Calu3 (cell line): ENCODE results near the gene PI3. TPM values are rescaled to one million over a fixed set of nuclear protein-coding genes. Genes with fewer than 3 reads are reported as not detected.

Source experiments
- Bru-seq: library from RNA; stranded (reverse); fragments of 400-500 nt; gene quantifications from one replicate; lab custom pipeline; 2021; lab: Mats Ljungman, UMichigan
- BruChase-seq, 2 experiments: library from RNA; stranded (reverse); fragments of 400-500 nt; gene quantifications; one replicate each; lab custom pipeline; 2021; lab: Mats Ljungman, UMichigan
- BruUV-seq: library from RNA; stranded (reverse); fragments of 400-500 nt; replicated peaks from 2 replicates; lab custom pipeline; 2021; lab: Mats Ljungman, UMichigan
- CTCF ChIA-PET: fragments of 300-600 bp; sonication (Branson Sonifier 250); formaldehyde crosslinking; loops from one replicate; lab custom pipeline; 2022; ENCODE audit warnings: antibody characterized with exemption; lab: Charles Lee
- DNase-seq: peaks from one replicate; pipeline ENCODE4 v3.0.0; 2022
- H3K27ac Mint-ChIP-seq: one replicate; pipeline ENCODE4 v1.8.0; 2022; ENCODE audit warnings: mixed read lengths; ENCODE audit not compliant: unreplicated experiment
- H3K27me3 Mint-ChIP-seq: one replicate; pipeline ENCODE4 v1.8.0; 2022; ENCODE audit warnings: mixed read lengths; ENCODE audit not compliant: unreplicated experiment
- H3K36me3 Mint-ChIP-seq: one replicate; pipeline ENCODE4 v1.8.0; 2022; ENCODE audit warnings: mild to moderate bottlenecking, moderate library complexity, mixed read lengths; ENCODE audit not compliant: insufficient read depth, unreplicated experiment
- H3K4me1 Mint-ChIP-seq: one replicate; pipeline ENCODE4 v1.8.0; 2022; ENCODE audit warnings: mild to moderate bottlenecking, low read depth, mixed read lengths; ENCODE audit not compliant: unreplicated experiment
- H3K4me3 Mint-ChIP-seq: one replicate; pipeline ENCODE4 v1.8.0; 2022; ENCODE audit warnings: mild to moderate bottlenecking, low read depth, moderate library complexity, mixed read lengths; ENCODE audit not compliant: unreplicated experiment
- H3K9me3 Mint-ChIP-seq: one replicate; pipeline ENCODE4 v1.8.0; 2022; ENCODE audit warnings: low read depth, mixed read lengths; ENCODE audit not compliant: unreplicated experiment
- CTCF ChIP-seq: fragments of 200-600 bp; IDR thresholded peaks from one replicate; pipeline ENCODE4 v1.8.0; 2022; ENCODE audit warnings: antibody characterized with exemption; ENCODE audit not compliant: unreplicated experiment
- intact Hi-C: fragments of 100-400 bp; cut with micrococcal nuclease; formaldehyde crosslinking; loops from one replicate; pipeline ENCODE4 v1.10.0; 2022; ENCODE audit not compliant: unreplicated experiment
- long read RNA-seq: library from polyadenylated mRNA; stranded (forward); transcript quantifications from one replicate; pipeline ENCODE4 v2.0.0, GENCODE V29; 2022
- total RNA-seq: library from RNA; stranded (reverse); gene quantifications from 2 replicates; pipeline ENCODE4 v1.2.3, GENCODE V29; 2022

Gene PI3, protein sequence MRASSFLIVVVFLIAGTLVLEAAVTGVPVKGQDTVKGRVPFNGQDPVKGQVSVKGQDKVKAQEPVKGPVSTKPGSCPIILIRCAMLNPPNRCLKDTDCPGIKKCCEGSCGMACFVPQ
- total RNA-seq (52.0 and 52.1 TPM in 2 replicates), Bru-seq, nascent RNA (percentile 70 among the genes with signal in this experiment), BruChase-seq, experiment 1, labeled RNA remaining after a 6-hour chase (percentile 85 among the genes with signal in this experiment), BruChase-seq, experiment 2, labeled RNA remaining after a 2-hour chase (percentile 71 among the genes with signal in this experiment)
- long read RNA-seq, transcript PI3-201 (3 exons, 577 nt) = major isoform, 113 of 118 reads
- long read RNA-seq, partial matches to known transcripts = 4 of 118 reads
- long read RNA-seq, other reads (novel, unspliced or antisense) = 1 of 118 reads

DNA sequence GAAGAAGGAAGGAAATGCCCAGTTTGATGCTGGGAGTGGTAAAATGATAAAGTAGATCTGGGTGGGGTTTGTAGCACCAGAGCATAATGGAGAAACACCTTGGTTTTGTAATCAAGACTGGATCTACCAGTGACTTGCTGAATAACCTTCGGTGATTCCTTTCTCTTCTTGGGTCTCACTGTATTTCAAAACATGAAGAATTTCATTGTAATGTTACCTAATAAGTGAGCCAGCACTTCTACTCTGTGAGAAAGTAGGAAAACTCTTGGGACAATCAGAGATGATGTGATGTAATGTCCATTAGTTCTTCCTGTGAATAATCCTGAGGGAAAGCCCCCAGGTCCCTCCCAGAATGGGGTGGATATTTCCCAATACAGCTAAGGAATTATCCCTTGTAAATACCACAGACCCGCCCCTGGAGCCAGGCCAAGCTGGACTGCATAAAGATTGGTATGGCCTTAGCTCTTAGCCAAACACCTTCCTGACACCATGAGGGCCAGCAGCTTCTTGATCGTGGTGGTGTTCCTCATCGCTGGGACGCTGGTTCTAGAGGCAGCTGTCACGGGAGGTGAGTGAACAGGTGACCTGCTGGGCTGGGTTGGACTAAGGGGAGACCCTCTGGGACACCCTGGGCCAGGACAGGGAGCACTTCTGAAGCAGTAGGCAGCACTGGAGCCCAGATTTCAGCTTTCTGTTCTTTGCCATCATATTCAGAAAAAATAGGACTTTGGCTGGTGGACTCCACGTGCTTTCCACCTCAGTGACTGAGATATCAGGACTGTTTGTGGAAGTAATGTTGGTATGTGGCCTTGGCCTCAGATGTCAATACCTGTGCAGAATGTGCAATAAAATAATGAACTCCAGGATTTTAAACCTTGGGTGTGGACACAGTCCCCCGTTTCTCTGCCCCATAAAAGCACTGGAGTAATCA, at the start of gene PI3:
PI3 (plus strand) TSS at position 469 of the 931 bp plus-strand sequence; CDS start at position 490, 21 bp downstream.
- Mint-ChIP-seq H3K4me1 (peaks cover 56% of the 10 kb centered on the region), H3K27me3 (peaks cover under 1% of the 10 kb centered on the region), H3K9me3 (no peaks in the 10 kb centered on the region), H3K36me3 (peaks cover 5% of the 10 kb centered on the region), H3K4me3 (peak within 1 kb of the TSS; percentile 2), H3K27ac (peak within 1 kb of the TSS; percentile 36)
- TSS peak; percentile 94 for BruUV-seq
- CTCF ChIA-PET = interaction anchor here (0.7 to 1.1 kb wide), 7 partner anchors 11 to 119 kb away, joined by 3 to 7 read pairs (median 4); partner anchors contain the start of gene SLPI
- DNase-seq = peak; percentile 94
- no peak for TF ChIP-seq CTCF
- intact Hi-C loops = no loop called here

GRCh38 chr20:45128099-45128498, 46.6 kb upstream of the PI3 start:
- no peak overlapping the region for H3K27ac Mint-ChIP-seq
- no peaks in the 10 kb centered on the region for H3K36me3 Mint-ChIP-seq
- intact Hi-C loops = no loop called here
- no peaks in the 10 kb centered on the region for H3K4me1 Mint-ChIP-seq
- peaks cover 58% of the 10 kb centered on the region for H3K27me3 Mint-ChIP-seq
- H3K4me3 Mint-ChIP-seq = no peak overlapping the region
- H3K9me3 Mint-ChIP-seq = no peaks in the 10 kb centered on the region
- no TSS peak for BruUV-seq
- no peak for TF ChIP-seq CTCF
- CTCF ChIA-PET = interaction anchor here (0.7 to 1.8 kb wide), 2 partner anchors 10 to 84 kb away, joined by 3 to 4 read pairs; no protein-coding TSS in a partner anchor
- no peak for DNase-seq

GRCh38 chr20:45136911-45137310, 37.8 kb upstream of the PI3 start:
- intact Hi-C loops = no loop called here
- TF ChIP-seq CTCF = no peak
- peaks cover 27% of the 10 kb centered on the region for H3K27me3 Mint-ChIP-seq
- H3K4me3 Mint-ChIP-seq = no peak overlapping the region
- H3K27ac Mint-ChIP-seq = no peak overlapping the region
- CTCF ChIA-PET = interaction anchor here (1.0 to 1.2 kb wide), 2 partner anchors 93 to 157 kb away, joined by 3 to 5 read pairs; no protein-coding TSS in a partner anchor
- no TSS peak for BruUV-seq
- H3K36me3 Mint-ChIP-seq = no peaks in the 10 kb centered on the region
- H3K9me3 Mint-ChIP-seq = no peaks in the 10 kb centered on the region
- no peak for DNase-seq
- no peaks in the 10 kb centered on the region for H3K4me1 Mint-ChIP-seq
